ENCODE measurements around the gene CBLB. TPM values are rescaled to one million over a fixed set of nuclear protein-coding genes. Genes with fewer than 3 reads are reported as not detected.

CBLB gene
- total RNA-seq, 1 donor from 2014 or later, result 46.7 TPM

DNA sequence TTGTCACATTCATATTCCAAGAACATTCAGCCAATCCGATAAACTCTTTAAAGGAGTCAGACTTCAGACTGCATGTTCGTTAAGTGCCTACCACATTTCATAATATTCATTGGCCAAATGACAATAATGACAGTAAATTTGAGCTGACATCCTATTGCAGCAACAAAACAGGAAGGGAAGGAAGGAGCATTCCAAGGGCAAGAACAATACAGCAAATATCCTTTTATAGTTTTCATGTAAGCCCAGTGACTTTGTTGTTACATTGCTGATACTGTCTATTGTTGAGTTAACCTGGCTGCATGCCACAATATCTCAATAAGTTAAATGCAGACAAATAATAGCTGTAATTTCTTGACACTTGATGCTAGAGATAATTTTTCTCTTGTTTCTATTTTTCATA lies 16.4 kb upstream of the CBLB start:
- TF ChIP-seq, protein P1, sequence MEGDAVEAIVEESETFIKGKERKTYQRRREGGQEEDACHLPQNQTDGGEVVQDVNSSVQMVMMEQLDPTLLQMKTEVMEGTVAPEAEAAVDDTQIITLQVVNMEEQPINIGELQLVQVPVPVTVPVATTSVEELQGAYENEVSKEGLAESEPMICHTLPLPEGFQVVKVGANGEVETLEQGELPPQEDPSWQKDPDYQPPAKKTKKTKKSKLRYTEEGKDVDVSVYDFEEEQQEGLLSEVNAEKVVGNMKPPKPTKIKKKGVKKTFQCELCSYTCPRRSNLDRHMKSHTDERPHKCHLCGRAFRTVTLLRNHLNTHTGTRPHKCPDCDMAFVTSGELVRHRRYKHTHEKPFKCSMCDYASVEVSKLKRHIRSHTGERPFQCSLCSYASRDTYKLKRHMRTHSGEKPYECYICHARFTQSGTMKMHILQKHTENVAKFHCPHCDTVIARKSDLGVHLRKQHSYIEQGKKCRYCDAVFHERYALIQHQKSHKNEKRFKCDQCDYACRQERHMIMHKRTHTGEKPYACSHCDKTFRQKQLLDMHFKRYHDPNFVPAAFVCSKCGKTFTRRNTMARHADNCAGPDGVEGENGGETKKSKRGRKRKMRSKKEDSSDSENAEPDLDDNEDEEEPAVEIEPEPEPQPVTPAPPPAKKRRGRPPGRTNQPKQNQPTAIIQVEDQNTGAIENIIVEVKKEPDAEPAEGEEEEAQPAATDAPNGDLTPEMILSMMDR (IDR thresholded peaks at IDR 0.05; ENCODE audit: borderline replicate concordance), result no peak
- no peak for DNase-seq
- no peaks in the 10 kb centered on the region for H3K27me3 ChIP-seq (ENCODE audit: low read depth)
- H3K4me1 ChIP-seq, result peaks cover 10% of the 10 kb centered on the region
- no peak overlapping the region for H3K27ac ChIP-seq (replicated peaks)
- intact Hi-C loops (cut with micrococcal nuclease), result no loop called here
- H3K4me3 ChIP-seq, result no peak overlapping the region
- no peaks in the 10 kb centered on the region for H3K9me3 ChIP-seq (replicated peaks)
- no peaks in the 10 kb centered on the region for H3K36me3 ChIP-seq

DNA sequence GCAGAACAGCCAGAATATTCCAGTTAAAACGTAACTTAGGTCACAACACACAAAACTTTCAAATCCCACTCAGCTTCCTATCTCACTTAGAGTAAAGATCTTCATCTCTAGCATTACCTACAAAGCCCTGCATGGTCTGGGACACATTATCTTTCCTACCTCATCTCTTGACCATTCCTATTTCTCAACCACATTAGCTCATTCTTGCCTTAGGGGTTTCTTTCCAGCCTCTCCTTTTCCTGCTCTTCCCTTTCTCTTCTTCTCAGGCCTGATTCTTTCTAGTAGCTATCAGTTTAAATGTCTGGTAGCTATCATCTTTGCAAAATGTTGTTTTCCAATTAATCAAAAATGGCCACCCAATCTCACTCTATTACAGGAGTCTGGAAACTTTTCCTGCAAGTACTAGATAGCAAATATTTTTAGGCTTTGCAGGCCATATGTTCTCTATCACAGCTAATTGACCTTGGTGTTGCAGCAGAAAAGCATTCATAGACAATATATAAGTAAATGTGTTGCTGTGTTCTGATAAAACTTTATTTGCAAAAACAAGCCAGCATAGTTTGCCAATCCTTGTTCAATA lies 15.1 kb upstream of the CBLB start:
- TF ChIP-seq, protein P1 (IDR thresholded peaks at IDR 0.05; ENCODE audit: borderline replicate concordance), result no peak
- peaks cover 10% of the 10 kb centered on the region for H3K4me1 ChIP-seq
- H3K27ac ChIP-seq (replicated peaks), result no peak overlapping the region
- H3K27me3 ChIP-seq (ENCODE audit: low read depth), result no peaks in the 10 kb centered on the region
- no peaks in the 10 kb centered on the region for H3K9me3 ChIP-seq (replicated peaks)
- intact Hi-C loops (cut with micrococcal nuclease), result no loop called here
- DNase-seq, result no peak
- H3K4me3 ChIP-seq, result no peak overlapping the region
- no peaks in the 10 kb centered on the region for H3K36me3 ChIP-seq

DNA sequence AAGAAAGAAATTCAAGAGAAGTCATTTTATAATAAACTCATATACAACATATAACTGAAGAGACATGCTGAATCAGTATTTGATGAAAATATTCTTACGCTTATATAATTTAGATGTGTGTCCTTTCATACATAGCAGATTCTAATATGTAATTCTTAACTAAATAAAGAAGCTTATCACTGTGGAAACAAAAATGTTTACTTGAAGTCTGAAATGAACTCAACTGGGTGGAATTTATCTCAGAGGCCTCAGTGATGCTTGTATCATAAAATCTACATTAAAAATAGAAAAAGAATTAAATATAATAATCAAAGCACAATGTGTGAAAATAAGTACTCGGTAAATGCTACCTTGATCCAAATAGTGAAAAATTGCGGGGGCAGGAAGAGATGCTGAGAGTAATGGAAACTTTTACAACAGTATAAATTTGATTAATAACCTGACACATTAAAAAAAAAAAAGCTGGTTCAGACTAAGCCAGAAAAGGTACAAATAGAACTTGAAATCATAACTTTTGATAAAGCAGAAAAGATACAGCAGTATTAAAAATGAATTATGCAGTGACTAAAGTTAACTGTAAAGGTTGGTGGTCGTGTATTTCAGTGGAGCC lies 12.0 kb upstream of the CBLB start:
- no peak overlapping the region for H3K27ac ChIP-seq (replicated peaks)
- peaks cover 10% of the 10 kb centered on the region for H3K4me1 ChIP-seq
- H3K36me3 ChIP-seq, result no peaks in the 10 kb centered on the region
- no peaks in the 10 kb centered on the region for H3K27me3 ChIP-seq (ENCODE audit: low read depth)
- no peak overlapping the region for H3K4me3 ChIP-seq
- H3K9me3 ChIP-seq (replicated peaks), result no peaks in the 10 kb centered on the region
- intact Hi-C loops (cut with micrococcal nuclease), result no loop called here
- TF ChIP-seq, protein P1 (IDR thresholded peaks at IDR 0.05; ENCODE audit: borderline replicate concordance), result no peak
- no peak for DNase-seq

DNA sequence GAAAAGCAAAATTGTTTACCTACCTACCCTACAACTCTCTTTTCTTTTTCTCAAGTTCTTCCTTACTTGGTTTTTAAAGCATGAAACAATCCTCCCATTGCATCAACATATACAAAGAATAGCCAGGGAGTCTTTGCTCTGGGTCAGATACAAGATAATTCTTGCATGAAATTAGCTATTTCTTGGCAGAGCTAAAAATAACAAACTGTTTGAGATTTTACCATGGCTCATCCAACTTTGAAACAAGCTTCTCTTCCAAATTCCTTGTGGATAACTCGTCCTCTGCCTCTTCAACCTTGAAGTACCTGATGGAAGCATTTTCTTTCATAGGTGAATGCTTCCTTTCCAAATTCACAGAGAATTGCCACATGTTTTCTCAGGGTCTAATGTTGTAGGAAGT lies 9.2 kb upstream of the CBLB start:
- TF ChIP-seq, protein P1 (IDR thresholded peaks at IDR 0.05; ENCODE audit: borderline replicate concordance), result no peak
- no peak for DNase-seq
- H3K4me3 ChIP-seq, result no peak overlapping the region
- H3K36me3 ChIP-seq, result no peaks in the 10 kb centered on the region
- H3K27me3 ChIP-seq (ENCODE audit: low read depth), result no peaks in the 10 kb centered on the region
- no peaks in the 10 kb centered on the region for H3K9me3 ChIP-seq (replicated peaks)
- H3K4me1 ChIP-seq, result no peaks in the 10 kb centered on the region
- H3K27ac ChIP-seq (replicated peaks), result no peak overlapping the region
- intact Hi-C loops (cut with micrococcal nuclease), result no loop called here

DNA sequence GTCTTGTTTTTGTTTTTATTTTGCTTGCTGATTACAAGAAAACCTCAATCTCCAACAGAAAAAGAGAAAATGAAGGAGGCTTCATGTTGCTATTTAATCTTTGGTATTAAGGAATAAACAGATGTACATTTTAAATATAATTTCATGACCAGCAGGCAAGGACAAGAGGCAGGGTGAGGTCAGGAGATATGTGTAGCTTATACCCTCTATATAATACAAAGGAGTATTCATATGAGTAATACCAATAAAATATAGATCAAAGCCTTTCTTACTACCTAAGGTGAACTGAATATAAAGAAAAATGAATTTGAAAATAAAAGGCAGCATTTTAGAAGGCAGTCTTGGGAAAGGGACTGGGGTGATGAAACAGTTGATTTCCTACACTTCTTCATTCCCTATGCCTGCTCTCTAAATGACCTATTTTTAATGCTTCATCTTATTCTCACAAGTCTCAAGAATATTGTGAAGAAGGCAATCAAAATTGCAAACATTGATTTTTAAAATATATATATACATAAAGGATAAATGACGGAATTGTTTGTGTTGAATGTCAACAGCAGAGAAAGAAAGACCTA lies 8.6 kb upstream of the CBLB start:
- no peaks in the 10 kb centered on the region for H3K27me3 ChIP-seq (ENCODE audit: low read depth)
- no peak overlapping the region for H3K4me3 ChIP-seq
- H3K36me3 ChIP-seq, result no peaks in the 10 kb centered on the region
- no peak for DNase-seq
- no peaks in the 10 kb centered on the region for H3K4me1 ChIP-seq
- intact Hi-C loops (cut with micrococcal nuclease), result no loop called here
- TF ChIP-seq, protein P1 (IDR thresholded peaks at IDR 0.05; ENCODE audit: borderline replicate concordance), result no peak
- H3K9me3 ChIP-seq (replicated peaks), result no peaks in the 10 kb centered on the region
- no peak overlapping the region for H3K27ac ChIP-seq (replicated peaks)
